ENCODE measurements around the gene ZNF132.

ZNF132 gene

DNA sequence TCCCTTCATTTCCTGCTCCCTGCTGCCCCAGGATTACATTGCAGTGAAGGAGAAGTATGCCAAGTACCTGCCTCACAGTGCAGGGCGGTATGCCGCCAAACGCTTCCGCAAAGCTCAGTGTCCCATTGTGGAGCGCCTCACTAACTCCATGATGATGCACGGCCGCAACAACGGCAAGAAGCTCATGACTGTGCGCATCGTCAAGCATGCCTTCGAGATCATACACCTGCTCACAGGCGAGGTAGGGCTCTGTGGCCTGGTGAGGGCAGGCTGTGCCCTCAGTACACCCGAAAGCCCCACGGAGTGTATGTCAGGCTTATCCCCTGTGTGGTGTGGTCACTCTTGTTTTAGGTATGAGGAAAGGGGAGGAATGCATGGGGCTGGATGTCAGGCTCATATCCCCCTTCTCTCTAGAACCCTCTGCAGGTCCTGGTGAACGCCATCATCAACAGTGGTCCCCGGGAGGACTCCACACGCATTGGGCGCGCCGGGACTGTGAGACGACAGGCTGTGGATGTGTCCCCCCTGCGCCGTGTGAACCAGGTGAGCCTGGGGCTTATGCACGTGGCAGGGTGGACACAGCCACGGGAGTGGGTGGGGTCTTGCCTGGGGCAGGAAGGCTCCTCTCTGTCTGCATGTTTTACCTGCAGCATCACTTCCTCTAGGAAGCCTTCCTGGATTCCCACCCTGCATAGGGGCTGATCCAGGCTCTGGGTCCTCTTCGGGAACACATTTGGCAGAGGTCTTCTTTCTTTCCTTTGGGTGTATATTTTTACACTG, 46.8 kb downstream of the ZNF132 start:
- Histone ChIP-seq H3K36me3 (replicated peaks; ENCODE audit: low read depth, low read length) (peaks cover 61% of the 10 kb centered on the region), H4K20me1 (ENCODE audit: insufficient read depth, low read length) (peaks cover 56% of the 10 kb centered on the region), H3K27ac (ENCODE audit: low read length) (no peak overlapping the region)

DNA sequence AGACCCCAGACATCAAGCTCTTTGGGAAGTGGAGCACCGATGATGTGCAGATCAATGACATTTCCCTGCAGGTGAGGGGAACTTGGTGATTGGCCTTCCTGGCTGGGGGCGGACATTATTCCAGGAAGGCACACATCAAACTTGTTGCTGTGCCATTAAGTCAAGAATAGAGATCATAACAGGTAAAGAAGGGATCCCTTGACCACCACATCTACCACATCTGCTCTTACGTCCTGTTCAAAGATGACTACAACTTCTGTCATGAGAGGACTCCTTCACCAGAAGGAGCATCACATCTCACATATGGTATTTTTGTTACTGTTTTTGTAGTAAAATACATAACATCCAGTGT, 51.8 kb downstream of the ZNF132 start:
- H2AFZ ChIP-seq (ENCODE audit: low read depth, low read length), result no peak overlapping the region
- H3K4me3 ChIP-seq (ENCODE audit: low read length), result peak overlapping the region; percentile 86
- H3K9ac ChIP-seq (ENCODE audit: low read length), result peak overlapping the region; percentile 95
- H3K9me3 ChIP-seq (ENCODE audit: insufficient read depth, low read length), result no peaks in the 10 kb centered on the region
- H4K20me1 ChIP-seq (ENCODE audit: insufficient read depth, low read length), result peaks cover 40% of the 10 kb centered on the region
- H3K27ac ChIP-seq (ENCODE audit: low read length), result no peak overlapping the region; the same call in 1 of the 2 replicates
- H3K27me3 ChIP-seq (ENCODE audit: low read depth, low read length), result no peaks in the 10 kb centered on the region
- no peak for TF ChIP-seq EZH2phosphoT487 (IDR thresholded peaks at IDR 0.05; ENCODE audit: low read depth)
- TF ChIP-seq, protein P1, sequence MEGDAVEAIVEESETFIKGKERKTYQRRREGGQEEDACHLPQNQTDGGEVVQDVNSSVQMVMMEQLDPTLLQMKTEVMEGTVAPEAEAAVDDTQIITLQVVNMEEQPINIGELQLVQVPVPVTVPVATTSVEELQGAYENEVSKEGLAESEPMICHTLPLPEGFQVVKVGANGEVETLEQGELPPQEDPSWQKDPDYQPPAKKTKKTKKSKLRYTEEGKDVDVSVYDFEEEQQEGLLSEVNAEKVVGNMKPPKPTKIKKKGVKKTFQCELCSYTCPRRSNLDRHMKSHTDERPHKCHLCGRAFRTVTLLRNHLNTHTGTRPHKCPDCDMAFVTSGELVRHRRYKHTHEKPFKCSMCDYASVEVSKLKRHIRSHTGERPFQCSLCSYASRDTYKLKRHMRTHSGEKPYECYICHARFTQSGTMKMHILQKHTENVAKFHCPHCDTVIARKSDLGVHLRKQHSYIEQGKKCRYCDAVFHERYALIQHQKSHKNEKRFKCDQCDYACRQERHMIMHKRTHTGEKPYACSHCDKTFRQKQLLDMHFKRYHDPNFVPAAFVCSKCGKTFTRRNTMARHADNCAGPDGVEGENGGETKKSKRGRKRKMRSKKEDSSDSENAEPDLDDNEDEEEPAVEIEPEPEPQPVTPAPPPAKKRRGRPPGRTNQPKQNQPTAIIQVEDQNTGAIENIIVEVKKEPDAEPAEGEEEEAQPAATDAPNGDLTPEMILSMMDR (IDR thresholded peaks at IDR 0.05; ENCODE audit: low read depth, low read length), result no peak
- H3K36me3 ChIP-seq (replicated peaks; ENCODE audit: low read depth, low read length), result peaks cover 36% of the 10 kb centered on the region
- H3K4me1 ChIP-seq (ENCODE audit: low read length), result peaks cover 27% of the 10 kb centered on the region
- peak overlapping the region; percentile 90 for H3K4me2 ChIP-seq (ENCODE audit: low read length)
- peaks cover 83% of the 10 kb centered on the region for H3K79me2 ChIP-seq (ENCODE audit: low read length)

More for the DNA sequence above, 46.8 kb downstream of the ZNF132 start:
- Histone ChIP-seq H3K4me2 (ENCODE audit: low read length) (no peak overlapping the region), H2AFZ (ENCODE audit: low read depth, low read length) (no peak overlapping the region), H3K4me1 (ENCODE audit: low read length) (peaks cover 11% of the 10 kb centered on the region), H3K9ac (ENCODE audit: low read length) (no peak overlapping the region), H3K4me3 (ENCODE audit: low read length) (no peak overlapping the region), H3K79me2 (ENCODE audit: low read length) (peaks cover 51% of the 10 kb centered on the region), H3K9me3 (ENCODE audit: insufficient read depth, low read length) (no peaks in the 10 kb centered on the region), H3K27me3 (ENCODE audit: low read depth, low read length) (no peaks in the 10 kb centered on the region)
- TF ChIP-seq, protein P1 (IDR thresholded peaks at IDR 0.05; ENCODE audit: low read depth, low read length), result no peak
- TF ChIP-seq EZH2phosphoT487 (IDR thresholded peaks at IDR 0.05; ENCODE audit: low read depth), result no peak

DNA sequence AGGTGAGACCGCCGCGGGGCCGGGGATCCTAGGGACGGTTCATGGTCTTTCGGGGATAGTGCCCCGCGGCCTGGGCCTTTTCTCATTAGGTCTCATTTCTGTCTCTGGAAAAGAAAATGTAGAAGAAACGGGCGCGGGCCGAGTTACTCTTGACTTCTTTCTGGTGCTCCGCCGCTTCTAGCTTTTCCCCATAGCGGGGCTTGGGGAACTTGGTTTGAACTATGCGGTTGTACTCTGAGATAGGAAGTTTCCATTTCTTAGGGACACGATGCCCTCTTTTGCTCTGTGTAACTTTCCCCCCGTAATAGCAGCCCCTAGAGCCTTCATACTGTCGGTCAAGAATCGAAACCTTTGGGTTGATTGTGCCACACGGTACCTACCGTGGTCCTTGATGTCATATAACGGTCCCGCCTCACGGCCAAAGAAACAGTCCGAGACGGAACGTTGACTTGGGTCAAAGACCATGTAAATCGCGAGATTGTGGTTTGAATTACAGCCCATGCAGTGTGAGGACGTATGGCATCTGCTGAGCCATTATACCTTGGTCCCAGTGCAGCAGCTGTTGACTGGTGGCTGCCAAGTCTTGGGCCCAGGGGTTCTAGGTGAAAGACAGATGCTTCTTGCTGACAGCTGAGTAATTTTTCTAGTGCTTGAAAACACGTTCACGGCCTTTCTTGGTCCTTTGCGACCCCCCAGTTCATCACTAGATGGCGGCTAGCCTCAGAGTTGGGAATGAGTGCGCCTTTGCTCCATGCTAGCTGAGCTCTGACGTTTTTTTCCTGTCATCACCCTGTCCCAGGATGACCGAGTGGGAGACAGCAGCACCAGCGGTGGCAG, 52.4 kb downstream of the ZNF132 start:
- Histone ChIP-seq H3K27me3 (ENCODE audit: low read depth, low read length) (no peaks in the 10 kb centered on the region), H2AFZ (ENCODE audit: low read depth, low read length) (no peak overlapping the region), H3K9ac (ENCODE audit: low read length) (peak overlapping the region; percentile 95), H4K20me1 (ENCODE audit: insufficient read depth, low read length) (peaks cover 34% of the 10 kb centered on the region), H3K27ac (ENCODE audit: low read length) (peak overlapping the region; percentile 90), H3K4me2 (ENCODE audit: low read length) (peak overlapping the region; percentile 90), H3K36me3 (replicated peaks; ENCODE audit: low read depth, low read length) (peaks cover 30% of the 10 kb centered on the region), H3K4me1 (ENCODE audit: low read length) (peaks cover 27% of the 10 kb centered on the region), H3K9me3 (ENCODE audit: insufficient read depth, low read length) (no peaks in the 10 kb centered on the region), H3K79me2 (ENCODE audit: low read length) (peaks cover 77% of the 10 kb centered on the region), H3K4me3 (ENCODE audit: low read length) (peak overlapping the region; percentile 86)
- TF ChIP-seq EZH2phosphoT487 (IDR thresholded peaks at IDR 0.05; ENCODE audit: low read depth), result no peak
- TF ChIP-seq, protein P1 (IDR thresholded peaks at IDR 0.05; ENCODE audit: low read depth, low read length), result 0 out of 2 replicates have a peak, but pooled peaks have one; percentile 13

Measured in OCI-LY3 (cell line).